Nephron progenitor cell (in vitro differentiated cells): ENCODE data around the gene BDH1.
"Not testable (repeated sequence)": the region's sequence is repeated elsewhere in the genome, so short reads cannot be mapped to it uniquely, and the experiment has no call there.

Experiments
- DNase-seq: peaks from one replicate; pipeline ENCODE4 v3.0.0; 2021
- H3K27ac Mint-ChIP-seq: 2 replicates; pipeline ENCODE4 v1.8.0; 2021; ENCODE audit warnings: mild to moderate bottlenecking, moderate library complexity, mixed read lengths
- H3K27me3 Mint-ChIP-seq: 2 replicates; pipeline ENCODE4 v1.8.0; 2021; ENCODE audit warnings: mild to moderate bottlenecking, low read depth, mixed read lengths; ENCODE audit not compliant: poor library complexity
- H3K36me3 Mint-ChIP-seq: 2 replicates; pipeline ENCODE4 v1.8.0; 2021; ENCODE audit warnings: low read depth, mixed read lengths
- H3K4me1 Mint-ChIP-seq: 2 replicates; pipeline ENCODE4 v1.8.0; 2021; ENCODE audit warnings: mixed read lengths
- H3K4me3 Mint-ChIP-seq: 2 replicates; pipeline ENCODE4 v1.8.0; 2021; ENCODE audit warnings: mild to moderate bottlenecking, moderate library complexity, mixed read lengths
- H3K9me3 Mint-ChIP-seq: 2 replicates; pipeline ENCODE4 v1.8.0; 2021; ENCODE audit warnings: mild to moderate bottlenecking, moderate library complexity, mixed read lengths
- CTCF ChIP-seq: fragments of 200-600 bp; sonication (generic); IDR thresholded peaks from 2 replicates; pipeline ENCODE4 v1.5.0; 2021; ENCODE audit warnings: antibody characterized with exemption

BDH1 gene

GRCh38 chr3:197478746-197479668, 76.8 kb downstream of the BDH1 start:
- Mint-ChIP-seq H3K4me3 (no peak overlapping the region), H3K27ac (no peak overlapping the region), H3K9me3 (no peaks in the 10 kb centered on the region), H3K36me3 (no peaks in the 10 kb centered on the region), H3K27me3 (peaks cover 8% of the 10 kb centered on the region), H3K4me1 (peaks cover 17% of the 10 kb centered on the region)
- DNase-seq, result no peak
- no peak for TF ChIP-seq CTCF

DNA sequence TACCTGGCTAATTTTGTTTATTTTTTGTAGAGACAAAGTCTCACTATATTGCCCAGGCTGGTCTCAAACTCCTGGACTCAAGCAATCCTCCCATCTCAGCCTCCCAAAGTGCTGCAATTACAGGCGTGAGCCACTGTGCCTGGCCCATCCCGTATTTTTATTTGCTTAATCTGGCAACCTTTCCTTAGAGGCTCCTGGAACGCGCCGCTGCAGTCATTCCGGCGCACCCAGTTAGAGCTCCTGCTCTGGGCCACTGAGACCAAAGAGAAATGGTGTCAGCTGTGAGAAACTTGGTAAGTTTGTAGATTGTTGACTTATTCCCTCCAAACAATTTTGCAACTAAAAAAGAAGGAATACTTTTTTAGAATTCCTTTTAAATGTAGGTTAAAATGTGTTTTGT, 78.0 kb downstream of the BDH1 start:
- H3K36me3 Mint-ChIP-seq, H3K4me3 Mint-ChIP-seq, DNase-seq, H3K9me3 Mint-ChIP-seq, H3K27ac Mint-ChIP-seq: not testable (repeated sequence)
- Mint-ChIP-seq H3K27me3 (peaks cover 11% of the 10 kb centered on the region), H3K4me1 (peaks cover 26% of the 10 kb centered on the region)

GRCh38 chr3:197475997-197476525, 79.7 kb downstream of the BDH1 start:
- Mint-ChIP-seq H3K4me3 (no peak overlapping the region), H3K9me3 (no peaks in the 10 kb centered on the region), H3K36me3 (no peaks in the 10 kb centered on the region), H3K27ac (no peak overlapping the region), H3K4me1 (peaks cover 42% of the 10 kb centered on the region), H3K27me3 (peaks cover 11% of the 10 kb centered on the region)
- DNase-seq, result no peak
- TF ChIP-seq CTCF, result no peak

DNA sequence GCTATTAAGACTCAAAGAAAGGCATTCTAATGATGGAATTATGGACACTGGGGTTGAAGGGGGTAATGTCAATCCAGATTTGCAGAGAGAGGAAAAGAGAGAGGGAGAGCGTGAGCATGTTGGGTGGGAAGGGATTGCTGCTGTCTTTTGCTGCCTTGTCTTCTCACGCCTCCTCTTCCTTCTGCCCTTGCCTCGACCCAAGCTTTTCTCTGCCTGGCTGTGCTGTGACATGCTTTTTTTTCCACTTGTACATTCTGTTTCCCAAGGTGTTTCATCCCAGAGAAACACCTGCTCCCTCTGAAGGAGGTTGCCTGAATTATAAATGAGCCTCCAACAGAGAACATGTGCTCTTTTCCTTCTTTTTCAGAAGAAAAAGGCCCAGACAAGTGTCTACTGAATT, 80.3 kb downstream of the BDH1 start:
- H3K4me3 Mint-ChIP-seq, result no peak overlapping the region
- peaks cover 11% of the 10 kb centered on the region for H3K27me3 Mint-ChIP-seq
- no peak overlapping the region for H3K27ac Mint-ChIP-seq
- peaks cover 47% of the 10 kb centered on the region for H3K4me1 Mint-ChIP-seq
- TF ChIP-seq CTCF, result no peak
- H3K36me3 Mint-ChIP-seq, result no peaks in the 10 kb centered on the region
- no peaks in the 10 kb centered on the region for H3K9me3 Mint-ChIP-seq
- DNase-seq, result no peak

GRCh38 chr3:197472151-197472550, 83.6 kb downstream of the BDH1 start:
- Mint-ChIP-seq H3K27ac (no peak overlapping the region), H3K27me3 (peaks cover 15% of the 10 kb centered on the region), H3K36me3 (no peaks in the 10 kb centered on the region), H3K4me3 (no peak overlapping the region), H3K9me3 (no peaks in the 10 kb centered on the region), H3K4me1 (peaks cover 79% of the 10 kb centered on the region)
- no peak for TF ChIP-seq CTCF
- DNase-seq, result no peak

DNA sequence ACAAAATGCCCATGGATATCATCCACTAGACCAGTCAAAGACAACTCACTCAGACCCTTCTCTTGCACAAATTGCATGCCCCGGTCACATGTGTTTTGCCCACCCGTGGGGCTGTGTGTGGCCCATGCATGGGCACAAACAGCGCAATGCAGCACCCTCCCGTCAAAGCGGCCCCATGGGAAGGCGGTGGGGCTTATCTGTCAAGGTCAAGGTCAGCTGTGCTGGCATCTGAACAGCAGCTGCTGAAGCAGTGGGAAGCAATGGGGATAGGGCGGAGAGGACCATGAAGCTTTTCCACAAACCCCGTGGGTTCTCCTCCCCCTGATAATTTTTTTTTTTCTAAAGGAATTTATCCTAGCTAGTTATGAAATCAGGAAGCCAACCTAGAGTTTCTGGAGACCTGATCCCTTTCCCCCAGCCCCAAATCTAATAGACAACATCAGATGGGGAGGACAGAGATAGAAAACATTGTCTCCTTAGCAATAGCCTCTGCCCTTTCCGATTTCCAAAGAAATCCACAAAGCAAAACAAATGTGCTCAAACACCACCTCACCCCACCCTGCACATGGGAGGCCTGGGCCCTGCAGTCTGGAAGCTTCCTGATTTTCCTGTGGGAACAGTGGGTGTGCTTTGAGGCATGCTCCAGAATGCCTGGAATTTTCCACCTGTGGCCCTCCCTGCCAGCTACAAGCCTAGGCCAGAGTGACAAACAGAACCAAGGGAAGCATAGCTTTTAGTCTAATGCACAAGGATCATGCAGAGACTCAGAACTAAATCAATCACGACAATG, 84.4 kb downstream of the BDH1 start:
- TF ChIP-seq CTCF, result no peak
- Mint-ChIP-seq H3K4me3 (no peak overlapping the region), H3K36me3 (no peaks in the 10 kb centered on the region), H3K9me3 (no peaks in the 10 kb centered on the region), H3K4me1 (peaks cover 81% of the 10 kb centered on the region), H3K27ac (no peak overlapping the region), H3K27me3 (peaks cover 15% of the 10 kb centered on the region)
- DNase-seq, result no peak
